Hepatocyte (in vitro differentiated cells): ENCODE measurements around the gene PIGP. TPM values are rescaled to one million over a fixed set of nuclear protein-coding genes. Genes with fewer than 3 reads are reported as not detected.

Experiments
- DNase-seq: peaks from one replicate; pipeline ENCODE4 v3.0.0-alpha.2; 2016; ENCODE audit warnings: low spot score
- H2AFZ ChIP-seq: fragments of 200-600 bp; sonication (generic); 2 replicates; pipeline ENCODE4 v1.6.0; 2016; ENCODE audit warnings: antibody characterized with exemption, mild to moderate bottlenecking
- H3K27ac ChIP-seq: fragments of 200-600 bp; sonication (generic); 2 replicates; pipeline ENCODE4 v1.5.1; 2016; ENCODE audit warnings: mild to moderate bottlenecking
- H3K27me3 ChIP-seq: fragments of 200-600 bp; sonication (generic); 2 replicates; pipeline ENCODE4 v1.6.1; 2016
- H3K36me3 ChIP-seq: fragments of 200-600 bp; sonication (generic); replicated peaks from 2 replicates; pipeline ENCODE4 v1.5.1; 2016; ENCODE audit warnings: low read depth; ENCODE audit not compliant: insufficient read depth
- H3K4me1 ChIP-seq: fragments of 200-600 bp; sonication (generic); 2 replicates; pipeline ENCODE4 v1.5.1; 2016; ENCODE audit warnings: mild to moderate bottlenecking, moderate library complexity; ENCODE audit not compliant: insufficient read depth
- H3K4me2 ChIP-seq: fragments of 200-600 bp; sonication (generic); 2 replicates; pipeline ENCODE4 v1.6.0; 2016
- H3K4me3 ChIP-seq: fragments of 200-600 bp; sonication (generic); 2 replicates; pipeline ENCODE4 v1.5.1; 2016; ENCODE audit warnings: mild to moderate bottlenecking
- H3K79me2 ChIP-seq: fragments of 200-600 bp; sonication (generic); 2 replicates; pipeline ENCODE4 v1.6.0; 2017; ENCODE audit warnings: mild to moderate bottlenecking
- H3K9me2 ChIP-seq: fragments of 200-600 bp; sonication (generic); replicated peaks from 2 replicates; pipeline ENCODE4 v1.6.0; 2017; ENCODE audit warnings: mild to moderate bottlenecking; ENCODE audit not compliant: insufficient read depth
- H3K9me3 ChIP-seq: fragments of 200-600 bp; sonication (generic); 2 replicates; pipeline ENCODE4 v1.5.1; 2016; ENCODE audit warnings: low read depth, mild to moderate bottlenecking
- H4K20me1 ChIP-seq: fragments of 200-600 bp; sonication (generic); 2 replicates; pipeline ENCODE4 v1.6.0; 2016; ENCODE audit warnings: mild to moderate bottlenecking; ENCODE audit not compliant: insufficient read depth, poor library complexity, severe bottlenecking
- CTCF ChIP-seq: fragments of 200-600 bp; sonication (generic); IDR thresholded peaks from 2 replicates; pipeline ENCODE4 v1.5.1; 2016; ENCODE audit warnings: antibody characterized with exemption, mild to moderate bottlenecking; ENCODE audit not compliant: poor library complexity
- EZH2 ChIP-seq: fragments of 200-600 bp; sonication (generic); IDR thresholded peaks from 2 replicates; pipeline ENCODE4 v1.6.1; 2016; ENCODE audit warnings: antibody characterized with exemption, mild to moderate bottlenecking, borderline replicate concordance
- EZH2phosphoT487 ChIP-seq: fragments of 200-600 bp; sonication (generic); IDR thresholded peaks from one replicate; pipeline ENCODE4 v1.6.1; 2018; ENCODE audit warnings: antibody characterized with exemption, mild to moderate bottlenecking, low read depth, moderate library complexity; ENCODE audit not compliant: unreplicated experiment, severe bottlenecking
- WGBS: methylation state at CpG from one replicate; pipeline ENCODE4 v1.1.6; 2016; ENCODE audit warnings: low lambda C conversion rate; ENCODE audit errors: missing lambda C conversion rate; 5-methylcytosine and 5-hydroxymethylcytosine counted together
- polyA plus RNA-seq: library from polyadenylated mRNA; unstranded; fragments of >200 nt; fragmentation: Nextera tagmentation; extraction: Ambion mirVana; gene quantifications from 2 replicates; pipeline ENCODE4 v1.2.1, GENCODE V29; 2016
- total RNA-seq: library from RNA; depleted of rRNA; stranded (reverse); fragments of >200 nt; gene quantifications from 2 replicates; pipeline ENCODE4 v1.2.3, GENCODE V29; 2014

PIGP gene
- total and polyA plus RNA-seq, 2 experiments from 2014 or later, result 23.3 to 39.9 TPM

- Histone ChIP-seq H3K79me2 (peaks cover 71% of the 10 kb centered on the region), H3K4me2 (no peak overlapping the region), H3K9me3 (no peaks in the 10 kb centered on the region), H3K36me3 (no peaks in the 10 kb centered on the region), H3K9me2 (no peaks in the 10 kb centered on the region), H3K27ac (no peak overlapping the region), H3K4me1 (no peaks in the 10 kb centered on the region), H2AFZ (no peak overlapping the region), H3K27me3 (no peaks in the 10 kb centered on the region), H3K4me3 (no peak overlapping the region), H4K20me1 (peaks cover 34% of the 10 kb centered on the region)
- TF ChIP-seq EZH2 (no peak), CTCF (no peak), EZH2phosphoT487 (no peak)
- no peak for DNase-seq
These were observed 21.1 kb upstream of the PIGP start for GRCh38 chr21:37093977-37094376.

GRCh38 chr21:37088186-37088735 lies 15.4 kb upstream of the PIGP start:
- Histone ChIP-seq H2AFZ (no peak overlapping the region), H3K27ac (no peak overlapping the region), H3K4me3 (no peak overlapping the region), H3K79me2 (peaks cover 94% of the 10 kb centered on the region), H3K4me1 (no peaks in the 10 kb centered on the region), H3K4me2 (no peak overlapping the region), H3K27me3 (no peaks in the 10 kb centered on the region), H3K9me3 (no peaks in the 10 kb centered on the region), H3K36me3 (no peaks in the 10 kb centered on the region), H4K20me1 (peaks cover 77% of the 10 kb centered on the region), H3K9me2 (no peaks in the 10 kb centered on the region)
- no peak for DNase-seq
- 82% methylated on average over 5 of the region's 5 CpGs for WGBS
- TF ChIP-seq EZH2phosphoT487, result no peak
- TF ChIP-seq EZH2, result no peak
- no peak for TF ChIP-seq CTCF

- Histone ChIP-seq H3K79me2 (peaks cover 97% of the 10 kb centered on the region), H3K36me3 (no peaks in the 10 kb centered on the region), H3K9me2 (no peaks in the 10 kb centered on the region), H2AFZ (no peak overlapping the region), H3K27ac (no peak overlapping the region), H3K9me3 (no peaks in the 10 kb centered on the region), H3K4me1 (peaks cover 6% of the 10 kb centered on the region), H3K4me2 (no peak overlapping the region), H3K4me3 (no peak overlapping the region), H3K27me3 (no peaks in the 10 kb centered on the region), H4K20me1 (peaks cover 84% of the 10 kb centered on the region)
- WGBS, result 50% methylated on average over 5 of the region's 5 CpGs
- peak; percentile 64 for DNase-seq
- no peak for TF ChIP-seq EZH2
- peak; percentile 51 for TF ChIP-seq CTCF
These were observed 14.3 kb upstream of the PIGP start for GRCh38 chr21:37087188-37087587.

- H3K9me2 ChIP-seq, result no peaks in the 10 kb centered on the region
- no peaks in the 10 kb centered on the region for H3K27me3 ChIP-seq
- H4K20me1 ChIP-seq, result peaks cover 82% of the 10 kb centered on the region
- no peaks in the 10 kb centered on the region for H3K9me3 ChIP-seq
- WGBS, result 86% methylated on average over 3 of the region's 3 CpGs
- H3K36me3 ChIP-seq, result no peaks in the 10 kb centered on the region
- DNase-seq, result no peak
- peaks cover 6% of the 10 kb centered on the region for H3K4me1 ChIP-seq
- TF ChIP-seq EZH2 (no peak), EZH2phosphoT487 (no peak), CTCF (no peak)
- H3K27ac ChIP-seq, result no peak overlapping the region
- H2AFZ ChIP-seq, result no peak overlapping the region
- peaks cover 99% of the 10 kb centered on the region for H3K79me2 ChIP-seq
- no peak overlapping the region for H3K4me3 ChIP-seq
- no peak overlapping the region for H3K4me2 ChIP-seq
These were observed 12.9 kb upstream of the PIGP start for GRCh38 chr21:37085726-37086125.
